COLO668 (cell line): Measurements from ENCODE around the gene VIL1.
A peak's percentile ranks its signal among the peaks of the same experiment; 100 is the strongest.

ENCODE experiments used
- DNase-seq: peaks from one replicate; lab custom pipeline; 2025; ENCODE audit not compliant: unreplicated experiment; lab: John Stamatoyannopoulos, UW

Gene VIL1

DNA sequence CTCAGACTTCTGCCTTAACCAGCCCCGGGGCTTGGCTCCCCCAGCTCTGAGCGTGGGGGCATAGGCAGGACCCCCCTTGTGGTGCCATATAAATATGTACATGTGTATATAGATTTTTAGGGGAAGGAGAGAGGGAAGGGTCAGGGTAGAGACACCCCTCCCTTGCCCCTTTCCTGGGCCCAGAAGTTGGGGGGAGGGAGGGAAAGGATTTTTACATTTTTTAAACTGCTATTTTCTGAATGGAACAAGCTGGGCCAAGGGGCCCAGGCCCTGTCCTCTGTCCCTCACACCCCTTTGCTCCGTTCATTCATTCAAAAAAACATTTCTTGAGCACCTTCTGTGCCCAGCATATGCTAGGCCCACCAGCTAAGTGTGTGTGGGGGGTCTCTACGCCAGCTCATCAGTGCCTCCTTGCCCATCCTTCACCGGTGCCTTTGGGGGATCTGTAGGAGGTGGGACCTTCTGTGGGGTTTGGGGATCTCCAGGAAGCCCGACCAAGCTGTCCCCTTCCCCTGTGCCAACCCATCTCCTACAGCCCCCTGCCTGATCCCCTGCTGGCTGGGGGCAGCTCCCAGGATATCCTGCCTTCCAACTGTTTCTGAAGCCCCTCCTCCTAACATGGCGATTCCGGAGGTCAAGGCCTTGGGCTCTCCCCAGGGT is 13.7 kb upstream of the VIL1 start:
- no peak for DNase-seq

DNA sequence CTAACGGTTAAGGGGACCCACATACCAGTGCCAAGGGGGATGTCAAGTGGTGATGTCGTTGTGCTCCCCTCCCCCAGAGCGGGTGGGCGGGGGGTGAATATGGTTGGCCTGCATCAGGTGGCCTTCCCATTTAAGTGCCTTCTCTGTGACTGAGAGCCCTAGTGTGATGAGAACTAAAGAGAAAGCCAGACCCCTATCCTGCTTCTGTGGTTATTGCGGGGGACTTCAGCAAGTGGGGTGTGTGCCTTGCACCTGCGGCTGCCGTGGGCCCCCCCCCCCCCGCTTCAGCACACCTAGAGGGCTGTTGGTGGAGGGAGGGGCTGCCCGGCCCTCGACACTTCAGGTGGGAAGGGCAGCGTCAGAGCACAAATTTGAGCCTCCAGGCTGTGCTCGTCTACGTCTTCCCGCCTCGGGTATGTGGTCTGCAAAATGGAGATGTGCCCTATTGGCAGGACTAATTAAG is 13.1 kb upstream of the VIL1 start:
- DNase-seq = no peak

DNA sequence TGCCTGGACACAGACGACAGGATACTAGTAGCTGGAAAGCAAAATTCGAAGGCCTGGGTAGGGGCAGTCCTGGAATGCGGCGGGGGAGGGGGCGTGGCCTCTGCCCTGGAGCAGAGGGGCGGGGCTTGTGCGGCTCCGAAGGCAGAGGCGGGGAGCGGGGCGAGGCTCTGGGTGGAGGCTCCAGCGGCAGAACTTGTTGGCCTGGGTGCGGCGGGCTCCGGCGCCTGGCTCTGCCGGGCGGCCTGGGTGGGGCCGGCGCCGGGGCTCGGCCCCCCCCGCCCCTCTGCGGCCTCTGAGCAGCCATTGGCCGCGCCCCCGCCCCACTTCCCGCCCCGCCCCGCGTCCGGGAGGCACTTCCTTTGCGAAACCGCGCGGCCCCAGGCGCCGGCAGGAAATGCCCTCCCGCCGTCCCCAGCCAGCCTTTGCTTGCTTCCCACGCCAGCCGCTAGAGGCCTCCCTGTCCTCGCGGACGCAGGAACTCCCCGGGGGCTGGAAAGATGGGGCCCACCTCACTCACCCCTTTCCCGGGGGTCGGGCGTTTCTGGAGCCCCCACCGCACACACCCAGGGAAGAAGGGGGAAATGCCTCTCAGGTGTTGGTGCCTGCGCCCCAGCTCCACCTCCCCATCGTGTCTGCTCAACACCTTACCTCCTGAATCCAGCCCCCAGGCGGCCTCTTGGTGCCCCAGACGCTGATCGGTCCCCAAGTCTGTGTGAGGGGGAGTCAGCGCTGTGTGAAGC is 12.5 kb upstream of the VIL1 start:
- DNase-seq = peak; percentile 97

DNA sequence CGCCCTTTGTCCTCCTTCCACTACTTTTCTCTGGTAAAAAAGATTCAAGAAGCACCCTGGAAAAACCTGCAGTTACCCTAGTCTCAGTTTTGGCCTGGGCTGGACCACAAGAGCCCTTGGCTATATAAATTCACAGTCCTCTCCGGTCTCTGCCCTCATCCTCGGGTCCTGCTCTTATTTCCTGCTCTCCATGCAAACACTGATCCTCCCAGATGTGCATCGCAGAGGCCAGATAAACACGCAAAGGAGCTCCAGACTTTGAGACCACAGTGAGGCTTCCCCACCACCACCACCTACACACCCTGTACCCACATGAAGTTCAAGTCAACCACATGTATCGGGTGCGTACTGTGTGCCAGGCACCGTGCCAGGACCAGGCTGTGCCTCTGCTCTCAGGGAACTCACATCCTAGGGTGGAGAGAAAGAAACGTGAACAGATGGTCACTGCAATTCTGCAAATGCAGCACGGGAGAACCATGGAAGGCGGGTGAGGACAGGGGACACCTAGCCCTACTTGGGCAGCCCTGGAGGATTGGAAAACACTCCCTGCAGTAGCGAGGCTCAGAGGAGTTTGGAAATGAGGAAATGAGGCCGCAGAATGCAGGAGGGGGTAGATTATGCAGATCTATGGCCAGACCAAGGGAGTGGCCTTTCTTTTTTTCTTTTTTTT is 11.8 kb upstream of the VIL1 start:
- peak; percentile 43 for DNase-seq

DNA sequence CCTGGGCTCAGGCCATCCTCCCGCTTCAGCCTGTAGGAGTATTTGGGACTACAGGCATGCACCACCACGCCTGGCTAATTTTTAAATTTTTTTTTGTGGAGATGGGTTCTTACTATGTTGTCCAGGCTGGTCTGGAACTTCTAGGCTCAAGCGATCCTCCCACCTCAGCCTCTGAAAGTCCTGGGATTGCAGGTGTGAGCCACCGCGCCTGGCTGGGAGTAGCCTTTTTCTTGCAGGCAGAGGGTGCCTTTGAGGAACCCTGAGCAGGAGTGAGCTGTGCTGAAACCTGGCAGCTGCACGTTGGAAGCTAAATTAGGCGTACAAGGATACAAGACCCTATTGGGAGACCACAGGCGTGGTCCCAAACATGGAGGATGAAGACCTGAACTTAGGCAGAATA is 11.2 kb upstream of the VIL1 start:
- DNase-seq = no peak

DNA sequence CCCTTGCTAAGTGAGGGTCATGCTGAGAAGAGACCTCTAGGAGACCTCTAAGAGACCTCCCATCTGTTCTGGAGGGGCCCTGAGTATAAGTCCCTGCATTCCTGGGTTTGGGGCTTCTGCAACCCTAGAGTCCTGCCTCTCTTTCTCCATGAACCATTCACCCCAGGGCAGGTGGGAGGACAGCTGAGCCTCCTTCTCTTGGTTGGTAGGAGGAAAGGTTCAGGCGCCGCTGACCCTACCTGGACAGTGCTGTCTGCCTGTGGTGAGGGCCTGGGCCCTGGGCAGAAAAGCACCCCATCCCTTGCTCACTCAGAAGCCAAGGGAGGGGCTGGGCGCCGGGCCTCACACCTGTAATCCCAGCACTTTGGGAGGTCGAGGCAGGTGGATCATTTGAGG is 604 bp upstream of the VIL1 start:
- DNase-seq = no peak

DNA sequence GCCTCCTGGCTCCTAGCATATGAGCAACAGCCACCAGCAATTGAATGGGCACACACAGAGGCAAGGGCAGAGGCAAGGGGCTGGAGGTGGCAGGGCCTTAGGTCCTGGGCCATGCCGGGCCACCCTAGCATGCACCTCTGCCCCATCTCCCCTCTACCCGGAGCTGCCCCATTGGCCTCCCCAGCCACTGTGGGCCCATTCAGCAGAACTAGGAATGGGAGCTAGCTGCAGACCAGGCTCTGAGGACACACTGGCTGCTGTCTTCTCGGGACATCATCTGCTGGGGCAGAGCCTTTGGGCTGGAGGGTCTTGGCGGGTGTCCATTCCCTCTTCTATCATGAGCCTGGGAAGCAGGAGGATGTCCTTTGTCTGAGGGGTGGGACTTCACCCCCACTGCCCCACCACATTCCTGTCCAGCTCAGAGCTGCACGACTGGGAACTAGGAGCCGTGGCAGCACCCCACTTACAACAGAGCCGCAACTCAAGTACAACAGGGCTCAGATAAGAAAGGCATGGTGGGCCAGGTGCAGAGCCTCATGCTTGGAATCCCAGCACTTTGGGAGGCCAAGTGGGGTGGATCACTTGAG is 800 bp downstream of the VIL1 start:
- peak; percentile 34 for DNase-seq

DNA sequence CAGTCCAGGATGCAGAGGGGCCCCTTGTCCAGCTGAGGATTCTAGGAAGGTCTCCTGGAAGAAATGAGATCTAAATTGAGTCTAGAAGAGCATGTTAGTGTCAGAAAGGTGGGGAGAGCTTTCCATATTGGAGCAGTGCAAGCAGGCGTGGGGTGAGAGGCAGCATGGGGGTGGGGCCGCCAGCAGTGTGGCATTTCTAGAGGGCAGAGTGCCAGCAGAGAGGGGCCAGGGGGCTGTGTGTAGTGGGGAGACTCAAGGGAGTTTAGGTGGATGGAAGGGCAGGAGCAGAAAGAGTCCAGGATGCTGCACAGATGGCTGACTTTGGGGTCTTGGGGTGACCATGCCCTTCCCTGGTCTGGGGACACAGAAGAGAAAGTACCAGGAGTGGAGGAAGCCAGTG is 2.1 kb downstream of the VIL1 start:
- DNase-seq = no peak

DNA sequence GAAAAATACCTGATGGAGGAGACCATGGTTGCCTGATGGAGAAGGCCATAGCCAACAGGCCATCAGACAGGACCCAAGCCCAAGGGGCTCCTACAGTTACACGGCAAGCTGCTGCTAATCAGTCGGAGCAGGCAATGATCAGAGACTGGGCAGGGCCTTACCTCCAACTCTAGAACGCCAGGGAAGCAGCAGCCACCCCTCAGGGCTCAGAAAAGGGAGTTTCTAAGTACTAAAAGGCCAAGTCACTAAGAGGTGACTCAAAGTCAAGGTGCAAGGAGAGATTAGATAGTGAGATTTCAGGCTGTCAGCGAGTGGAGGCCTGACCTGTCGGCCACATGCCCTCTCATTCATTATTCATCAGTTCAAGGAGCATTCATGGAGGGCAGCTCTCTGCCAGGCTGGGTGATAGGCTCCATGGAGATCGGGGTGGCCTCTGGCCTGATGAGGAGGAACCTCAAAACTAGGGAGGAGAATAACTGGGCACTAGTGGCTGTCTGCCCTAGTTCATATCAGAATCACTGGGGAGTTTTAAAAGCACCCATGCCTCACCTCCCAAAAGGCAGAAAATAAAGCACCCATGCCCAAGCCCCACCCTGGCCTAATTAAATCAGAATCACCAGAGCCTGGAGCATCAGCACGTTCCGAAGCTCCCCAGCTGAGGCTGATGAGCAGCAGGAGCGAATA is 3.6 kb downstream of the VIL1 start:
- DNase-seq = no peak

DNA sequence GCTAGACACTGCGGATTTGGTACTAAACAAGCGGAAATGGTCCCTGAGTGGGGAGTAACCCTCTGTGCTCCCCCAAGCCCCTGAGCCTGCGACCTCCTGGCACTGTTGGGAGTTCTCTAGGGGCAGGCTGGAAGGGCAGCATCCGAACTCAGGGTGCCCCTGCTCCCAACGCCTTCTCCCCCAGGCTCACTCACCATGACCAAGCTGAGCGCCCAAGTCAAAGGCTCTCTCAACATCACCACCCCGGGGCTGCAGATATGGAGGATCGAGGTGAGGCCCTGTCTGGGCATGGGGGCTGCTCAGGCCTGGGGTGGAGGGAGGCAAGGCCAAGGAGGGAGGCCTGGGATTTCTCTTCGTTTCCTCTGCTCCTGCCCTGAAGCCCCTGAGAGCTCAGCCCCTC is 4.7 kb downstream of the VIL1 start:
- no peak for DNase-seq

DNA sequence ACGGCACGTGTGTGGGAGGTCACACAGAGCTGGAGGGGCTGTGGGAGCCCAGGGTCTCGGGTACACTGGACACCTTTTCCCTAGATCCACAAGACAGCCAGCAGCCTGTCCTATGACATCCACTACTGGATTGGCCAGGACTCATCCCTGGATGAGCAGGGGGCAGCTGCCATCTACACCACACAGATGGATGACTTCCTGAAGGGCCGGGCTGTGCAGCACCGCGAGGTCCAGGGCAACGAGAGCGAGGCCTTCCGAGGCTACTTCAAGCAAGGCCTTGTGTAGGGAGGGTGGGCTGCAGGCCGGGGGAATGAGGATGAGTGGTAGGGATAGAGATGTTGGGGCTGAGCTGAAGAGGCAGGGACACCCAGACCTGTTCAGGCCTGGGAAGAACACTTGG is 6.6 kb downstream of the VIL1 start:
- DNase-seq = no peak

DNA sequence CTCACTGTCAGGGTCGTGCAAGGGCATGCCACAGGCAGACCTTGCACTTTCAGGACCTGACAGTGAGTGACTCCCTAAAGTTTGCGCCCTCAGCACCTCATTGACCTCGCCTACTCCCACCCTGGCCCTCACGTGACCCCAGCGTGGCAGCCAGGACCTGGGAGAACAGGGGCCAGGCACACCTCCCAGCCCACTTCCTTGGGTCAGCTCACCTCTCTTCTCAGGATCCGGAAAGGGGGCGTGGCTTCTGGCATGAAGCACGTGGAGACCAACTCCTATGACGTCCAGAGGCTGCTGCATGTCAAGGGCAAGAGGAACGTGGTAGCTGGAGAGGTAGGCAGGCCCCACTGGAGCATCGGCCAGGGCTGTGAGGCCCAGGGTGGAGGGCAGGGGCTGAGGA is 8.8 kb downstream of the VIL1 start:
- DNase-seq = no peak

DNA sequence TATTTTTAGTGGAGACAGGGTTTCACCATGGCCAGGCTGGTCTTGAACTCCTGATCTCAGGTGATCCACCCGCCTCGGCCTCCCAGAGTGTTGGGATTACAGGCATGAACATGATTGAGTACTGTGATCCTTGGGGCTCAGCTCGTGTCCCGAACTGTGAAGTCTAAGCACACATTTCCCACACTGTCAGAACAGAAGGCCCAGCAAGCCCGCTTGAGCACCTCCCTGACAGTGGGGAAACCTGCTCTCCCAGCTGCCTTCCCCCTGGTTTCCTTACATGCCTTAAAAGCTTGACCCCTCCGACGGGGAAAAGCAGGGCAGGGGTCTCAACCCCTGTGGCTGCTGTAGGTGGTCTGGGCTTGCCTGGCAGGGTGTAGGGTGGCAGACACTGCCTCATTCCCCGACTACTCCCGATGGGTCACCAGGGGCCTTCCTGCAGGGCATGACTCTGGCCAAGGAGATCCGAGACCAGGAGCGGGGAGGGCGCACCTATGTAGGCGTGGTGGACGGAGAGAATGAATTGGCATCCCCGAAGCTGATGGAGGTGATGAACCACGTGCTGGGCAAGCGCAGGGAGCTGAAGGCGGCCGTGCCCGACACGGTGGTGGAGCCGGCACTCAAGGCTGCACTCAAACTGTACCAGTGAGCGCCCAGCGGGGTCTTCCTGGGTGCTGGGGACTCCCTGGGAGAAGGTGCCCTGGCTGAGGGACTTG is 10.1 kb downstream of the VIL1 start:
- DNase-seq = no peak

DNA sequence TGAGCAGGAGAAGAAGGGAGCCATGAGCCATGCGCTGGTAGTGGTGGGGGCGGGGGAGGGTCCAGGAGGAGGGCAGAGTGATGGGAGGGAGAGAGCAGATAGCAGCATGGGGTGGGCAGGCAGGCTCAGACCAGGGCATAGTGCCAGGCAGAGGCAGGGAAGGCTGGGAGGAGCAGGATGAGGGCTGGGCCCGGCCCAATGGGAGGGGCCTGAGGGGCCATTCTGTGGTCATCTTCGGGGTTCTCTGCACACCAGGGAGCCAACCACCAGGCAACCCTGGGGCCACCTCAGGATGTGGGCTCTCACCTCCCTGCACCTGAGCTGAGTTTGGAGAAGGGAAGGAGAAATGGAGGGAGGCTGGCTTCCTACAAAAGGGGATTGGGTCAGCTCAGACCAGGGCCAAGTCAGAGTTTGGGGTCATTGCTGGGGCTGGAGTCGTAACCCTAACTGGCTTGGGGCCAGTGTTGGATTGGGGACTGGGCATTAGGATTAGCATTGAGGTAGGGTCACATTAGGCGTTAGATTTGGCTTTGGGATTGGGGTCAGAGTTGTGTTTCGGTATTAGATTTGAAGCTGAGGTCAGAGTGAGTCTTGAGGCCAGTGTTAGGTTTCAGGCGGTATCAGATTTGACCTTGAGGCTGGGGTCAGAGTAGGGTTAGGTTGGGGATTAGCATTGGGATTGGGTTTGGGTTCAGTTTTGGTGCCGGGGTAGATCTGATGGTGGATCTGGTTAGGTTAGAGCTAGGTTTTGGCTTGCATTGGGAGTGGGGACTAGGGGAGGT is 11.2 kb downstream of the VIL1 start:
- no peak for DNase-seq

DNA sequence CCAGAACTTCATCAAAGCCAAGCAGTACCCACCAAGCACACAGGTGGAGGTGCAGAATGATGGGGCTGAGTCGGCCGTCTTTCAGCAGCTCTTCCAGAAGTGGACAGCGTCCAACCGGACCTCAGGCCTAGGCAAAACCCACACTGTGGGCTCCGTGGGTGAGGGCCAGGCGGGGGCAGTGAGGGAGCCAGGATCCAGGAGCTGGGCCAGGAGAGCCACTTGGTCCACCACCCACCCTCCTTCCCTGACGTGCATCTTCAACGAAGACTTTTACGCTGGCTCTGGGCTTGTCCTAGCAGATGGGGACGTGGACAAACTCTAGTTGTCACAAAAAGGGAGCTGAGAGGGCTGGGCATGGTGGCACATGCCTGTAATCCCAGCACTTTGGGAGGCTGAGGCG is 11.8 kb downstream of the VIL1 start:
- DNase-seq = no peak

DNA sequence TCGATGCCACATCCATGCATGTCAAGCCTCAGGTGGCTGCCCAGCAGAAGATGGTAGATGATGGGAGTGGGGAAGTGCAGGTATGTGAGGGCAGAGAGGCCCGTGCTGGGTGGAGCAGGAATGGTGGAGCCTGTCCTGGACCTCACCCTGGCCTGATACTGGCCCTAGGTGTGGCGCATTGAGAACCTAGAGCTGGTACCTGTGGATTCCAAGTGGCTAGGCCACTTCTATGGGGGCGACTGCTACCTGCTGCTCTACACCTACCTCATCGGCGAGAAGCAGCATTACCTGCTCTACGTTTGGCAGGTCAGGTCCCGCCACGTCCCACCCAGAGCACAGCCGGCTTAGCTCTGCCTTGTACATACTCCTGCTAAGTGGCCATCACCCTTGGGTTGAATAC is 13.0 kb downstream of the VIL1 start:
- no peak for DNase-seq

DNA sequence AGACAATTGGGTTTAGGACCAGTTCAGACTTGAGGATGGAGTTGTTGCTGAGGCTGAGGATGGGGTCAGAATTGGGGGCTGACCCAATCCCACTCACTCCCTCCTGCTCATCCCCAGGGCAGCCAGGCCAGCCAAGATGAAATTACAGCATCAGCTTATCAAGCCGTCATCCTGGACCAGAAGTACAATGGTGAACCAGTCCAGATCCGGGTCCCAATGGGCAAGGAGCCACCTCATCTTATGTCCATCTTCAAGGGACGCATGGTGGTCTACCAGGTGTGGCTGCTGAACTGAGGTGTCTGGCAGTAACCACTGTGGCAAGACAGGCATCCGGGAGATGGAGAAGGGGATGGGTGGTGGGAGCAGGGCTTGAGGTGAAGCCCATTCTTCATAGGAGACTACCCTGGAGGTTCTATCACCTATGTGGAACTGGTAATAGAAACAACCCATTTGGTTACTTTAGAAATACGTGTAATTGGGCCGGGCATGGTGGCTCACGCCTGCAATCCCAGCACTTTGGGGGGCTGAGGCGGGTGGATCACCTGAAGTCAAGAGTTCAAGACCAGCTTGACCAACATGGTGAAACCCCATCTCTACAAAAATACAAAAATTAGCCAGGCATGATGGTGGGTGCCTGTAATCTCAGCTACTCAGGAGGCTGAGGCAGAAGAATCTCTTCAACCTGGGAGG is 13.9 kb downstream of the VIL1 start:
- DNase-seq = no peak

DNA sequence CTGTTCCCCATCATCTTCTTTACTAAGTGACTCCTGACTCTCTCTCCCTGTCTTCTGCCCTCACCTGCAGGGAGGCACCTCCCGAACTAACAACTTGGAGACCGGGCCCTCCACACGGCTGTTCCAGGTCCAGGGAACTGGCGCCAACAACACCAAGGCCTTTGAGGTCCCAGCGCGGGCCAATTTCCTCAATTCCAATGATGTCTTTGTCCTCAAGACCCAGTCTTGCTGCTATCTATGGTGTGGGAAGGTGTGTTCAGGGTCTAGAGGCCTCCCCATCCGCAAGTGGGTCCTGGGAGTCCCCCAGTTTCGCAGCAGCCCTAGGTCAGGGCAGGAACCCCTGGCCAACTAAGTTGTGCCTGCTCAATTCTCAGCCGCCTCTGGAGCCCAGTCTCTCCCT is 15.5 kb downstream of the VIL1 start:
- DNase-seq = no peak
